ENCODE data around the gene OPALIN. TPM values are rescaled to one million over a fixed set of nuclear protein-coding genes. Genes with fewer than 3 reads are reported as not detected.

Gene OPALIN
- total and polyA plus RNA-seq, 4 donors = not detected

- Histone ChIP-seq H3K36me3 (ENCODE audit: control insufficient read depth in 4 of 4, insufficient read depth in 3 of 4, low read depth in 1 of 4, low read length in 3 of 4) (no peaks in the 10 kb centered on the region), H3K4me1 (ENCODE audit: control insufficient read depth in 4 of 4, insufficient read depth in 4 of 4, low read length in 3 of 4) (no peaks in the 10 kb centered on the region), H3K27me3 (ENCODE audit: control insufficient read depth in 4 of 4, insufficient read depth in 4 of 4, low read length in 3 of 4) (peaks cover 0 to 5% (median 0%) of the 10 kb centered on the region in 4 donors), H3K4me3 (ENCODE audit: low read depth in 1 of 3, low read length in 3 of 3) (no peak overlapping the region), H3K9ac (ENCODE audit: low read depth in 1 of 2, low read length in 2 of 2) (no peak overlapping the region), H3K9me3 (ENCODE audit: control insufficient read depth in 4 of 4, low read length in 3 of 4) (no peaks in the 10 kb centered on the region), H3K27ac (ENCODE audit: low read depth in 1 of 2, low read length in 2 of 2) (no peak overlapping the region)
- TF ChIP-seq NR2F2 (IDR thresholded peaks at IDR 0.05) (no peak), FOXA2 (IDR thresholded peaks at IDR 0.05) (no peak)
- DNase-seq (ENCODE audit: low spot score) = no peak
- WGBS = 83% methylated on average over 7 of the region's 7 CpGs
Observed at GRCh38 chr10:96327462-96327861, 31.3 kb downstream of the OPALIN start.

GRCh38 chr10:96325719-96326373, 33.0 kb downstream of the OPALIN start:
- H3K27ac ChIP-seq (ENCODE audit: low read depth in 1 of 2, low read length in 2 of 2) = no peak overlapping the region
- TF ChIP-seq SP1 (IDR thresholded peaks at IDR 0.05) (no peak), RAD21 (IDR thresholded peaks at IDR 0.05) (no peak), YY1 (IDR thresholded peaks at IDR 0.05) (no peak)
- TF ChIP-seq, protein P1, sequence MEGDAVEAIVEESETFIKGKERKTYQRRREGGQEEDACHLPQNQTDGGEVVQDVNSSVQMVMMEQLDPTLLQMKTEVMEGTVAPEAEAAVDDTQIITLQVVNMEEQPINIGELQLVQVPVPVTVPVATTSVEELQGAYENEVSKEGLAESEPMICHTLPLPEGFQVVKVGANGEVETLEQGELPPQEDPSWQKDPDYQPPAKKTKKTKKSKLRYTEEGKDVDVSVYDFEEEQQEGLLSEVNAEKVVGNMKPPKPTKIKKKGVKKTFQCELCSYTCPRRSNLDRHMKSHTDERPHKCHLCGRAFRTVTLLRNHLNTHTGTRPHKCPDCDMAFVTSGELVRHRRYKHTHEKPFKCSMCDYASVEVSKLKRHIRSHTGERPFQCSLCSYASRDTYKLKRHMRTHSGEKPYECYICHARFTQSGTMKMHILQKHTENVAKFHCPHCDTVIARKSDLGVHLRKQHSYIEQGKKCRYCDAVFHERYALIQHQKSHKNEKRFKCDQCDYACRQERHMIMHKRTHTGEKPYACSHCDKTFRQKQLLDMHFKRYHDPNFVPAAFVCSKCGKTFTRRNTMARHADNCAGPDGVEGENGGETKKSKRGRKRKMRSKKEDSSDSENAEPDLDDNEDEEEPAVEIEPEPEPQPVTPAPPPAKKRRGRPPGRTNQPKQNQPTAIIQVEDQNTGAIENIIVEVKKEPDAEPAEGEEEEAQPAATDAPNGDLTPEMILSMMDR (IDR thresholded peaks at IDR 0.05; ENCODE audit: low read depth, low read length, missing input control) = no peak
- TF ChIP-seq, protein P2, sequence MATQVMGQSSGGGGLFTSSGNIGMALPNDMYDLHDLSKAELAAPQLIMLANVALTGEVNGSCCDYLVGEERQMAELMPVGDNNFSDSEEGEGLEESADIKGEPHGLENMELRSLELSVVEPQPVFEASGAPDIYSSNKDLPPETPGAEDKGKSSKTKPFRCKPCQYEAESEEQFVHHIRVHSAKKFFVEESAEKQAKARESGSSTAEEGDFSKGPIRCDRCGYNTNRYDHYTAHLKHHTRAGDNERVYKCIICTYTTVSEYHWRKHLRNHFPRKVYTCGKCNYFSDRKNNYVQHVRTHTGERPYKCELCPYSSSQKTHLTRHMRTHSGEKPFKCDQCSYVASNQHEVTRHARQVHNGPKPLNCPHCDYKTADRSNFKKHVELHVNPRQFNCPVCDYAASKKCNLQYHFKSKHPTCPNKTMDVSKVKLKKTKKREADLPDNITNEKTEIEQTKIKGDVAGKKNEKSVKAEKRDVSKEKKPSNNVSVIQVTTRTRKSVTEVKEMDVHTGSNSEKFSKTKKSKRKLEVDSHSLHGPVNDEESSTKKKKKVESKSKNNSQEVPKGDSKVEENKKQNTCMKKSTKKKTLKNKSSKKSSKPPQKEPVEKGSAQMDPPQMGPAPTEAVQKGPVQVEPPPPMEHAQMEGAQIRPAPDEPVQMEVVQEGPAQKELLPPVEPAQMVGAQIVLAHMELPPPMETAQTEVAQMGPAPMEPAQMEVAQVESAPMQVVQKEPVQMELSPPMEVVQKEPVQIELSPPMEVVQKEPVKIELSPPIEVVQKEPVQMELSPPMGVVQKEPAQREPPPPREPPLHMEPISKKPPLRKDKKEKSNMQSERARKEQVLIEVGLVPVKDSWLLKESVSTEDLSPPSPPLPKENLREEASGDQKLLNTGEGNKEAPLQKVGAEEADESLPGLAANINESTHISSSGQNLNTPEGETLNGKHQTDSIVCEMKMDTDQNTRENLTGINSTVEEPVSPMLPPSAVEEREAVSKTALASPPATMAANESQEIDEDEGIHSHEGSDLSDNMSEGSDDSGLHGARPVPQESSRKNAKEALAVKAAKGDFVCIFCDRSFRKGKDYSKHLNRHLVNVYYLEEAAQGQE (IDR thresholded peaks at IDR 0.05) = no peak
- WGBS = 70% methylated on average over 4 of the region's 4 CpGs
- H3K4me3 ChIP-seq (ENCODE audit: low read depth in 1 of 3, low read length in 3 of 3) = no peak overlapping the region
- no peaks in the 10 kb centered on the region for H3K9me3 ChIP-seq (ENCODE audit: control insufficient read depth in 4 of 4, low read length in 3 of 4)
- peaks cover 0 to 5% (median 0%) of the 10 kb centered on the region in 4 donors for H3K27me3 ChIP-seq (ENCODE audit: control insufficient read depth in 4 of 4, insufficient read depth in 4 of 4, low read length in 3 of 4)
- no peak overlapping the region for H3K9ac ChIP-seq (ENCODE audit: low read depth in 1 of 2, low read length in 2 of 2)
- no peak for DNase-seq (ENCODE audit: low spot score)
- no peaks in the 10 kb centered on the region for H3K36me3 ChIP-seq (ENCODE audit: control insufficient read depth in 4 of 4, insufficient read depth in 3 of 4, low read depth in 1 of 4, low read length in 3 of 4)
- H3K4me1 ChIP-seq (ENCODE audit: control insufficient read depth in 4 of 4, insufficient read depth in 4 of 4, low read length in 3 of 4) = no peaks in the 10 kb centered on the region

DNA sequence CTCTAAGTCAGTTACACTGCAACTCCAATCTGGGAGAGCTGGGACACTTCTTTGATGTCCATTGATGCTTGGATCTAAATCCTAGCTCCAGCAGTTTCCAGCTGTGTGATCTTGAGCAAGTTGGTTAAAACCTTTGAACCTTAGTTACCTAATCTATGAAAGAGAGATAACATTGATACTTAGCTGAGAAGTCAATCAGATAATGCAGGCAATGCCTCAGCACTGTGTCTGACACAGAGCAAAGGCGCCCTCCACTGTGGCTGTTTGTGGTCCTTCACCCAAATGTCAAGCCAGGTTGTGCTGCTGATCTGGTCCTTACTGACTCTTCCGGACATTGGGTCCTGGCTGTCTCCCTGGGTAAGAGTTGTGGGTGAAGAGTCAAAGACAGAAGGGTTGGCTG, 34.4 kb downstream of the OPALIN start:
- no peak for DNase-seq (ENCODE audit: low spot score)
- Histone ChIP-seq H3K36me3 (ENCODE audit: control insufficient read depth in 4 of 4, insufficient read depth in 3 of 4, low read depth in 1 of 4, low read length in 3 of 4) (no peaks in the 10 kb centered on the region), H3K27me3 (ENCODE audit: control insufficient read depth in 4 of 4, insufficient read depth in 4 of 4, low read length in 3 of 4) (peaks cover 0 to 5% (median 0%) of the 10 kb centered on the region in 4 donors), H3K9ac (ENCODE audit: low read depth in 1 of 2, low read length in 2 of 2) (no peak overlapping the region), H3K27ac (ENCODE audit: low read depth in 1 of 2, low read length in 2 of 2) (no peak overlapping the region), H3K4me1 (ENCODE audit: control insufficient read depth in 4 of 4, insufficient read depth in 4 of 4, low read length in 3 of 4) (no peaks in the 10 kb centered on the region), H3K4me3 (ENCODE audit: low read depth in 1 of 3, low read length in 3 of 3) (no peak overlapping the region), H3K9me3 (ENCODE audit: control insufficient read depth in 4 of 4, low read length in 3 of 4) (no peaks in the 10 kb centered on the region)
- 63% methylated on average over 2 of the region's 2 CpGs for WGBS
- TF ChIP-seq ZBTB33 (IDR thresholded peaks at IDR 0.05) = no peak
- no peak for TF ChIP-seq EGR1 (IDR thresholded peaks at IDR 0.05; ENCODE audit: low read depth in 2 of 2)
- TF ChIP-seq, protein P1 (IDR thresholded peaks at IDR 0.05; ENCODE audit: low read depth, low read length, missing input control) = no peak
- no peak for TF ChIP-seq HNF4A (conservative IDR thresholded peaks at IDR 0.05)
- TF ChIP-seq, protein P3, sequence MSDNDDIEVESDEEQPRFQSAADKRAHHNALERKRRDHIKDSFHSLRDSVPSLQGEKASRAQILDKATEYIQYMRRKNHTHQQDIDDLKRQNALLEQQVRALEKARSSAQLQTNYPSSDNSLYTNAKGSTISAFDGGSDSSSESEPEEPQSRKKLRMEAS (IDR thresholded peaks at IDR 0.05) = no peak
- no peak for TF ChIP-seq JUND (IDR thresholded peaks at IDR 0.05)
- TF ChIP-seq FOXA1 (IDR thresholded peaks at IDR 0.05) = no peak
- TF ChIP-seq, protein P2 (IDR thresholded peaks at IDR 0.05) = no peak
